PC-3 (cell line): Measurements from ENCODE around the gene SLC30A7. TPM values are rescaled to one million over a fixed set of nuclear protein-coding genes. Genes with fewer than 3 reads are reported as not detected.

ENCODE experiments used
- ATAC-seq: fragments of 200-7000 bp; cut with Tn5 transposase; 2 replicates; pipeline ENCODE4 v1.9.1; 2020; ENCODE audit warnings: mild to moderate bottlenecking, moderate library complexity
- BruUV-seq: library from RNA; stranded (reverse); fragments of 400-500 nt; replicated peaks from 2 replicates; lab custom pipeline; 2021; lab: Mats Ljungman, UMichigan
- CTCF ChIA-PET: fragments of 300-600 bp; sonication (Branson Sonifier 250); formaldehyde crosslinking; loops from one replicate; lab custom pipeline; 2022; ENCODE audit warnings: antibody characterized with exemption; lab: Charles Lee
- POLR2A ChIA-PET: fragments of 300-600 bp; sonication (Branson Sonifier 250); formaldehyde crosslinking; loops from one replicate; lab custom pipeline; 2022; ENCODE audit warnings: antibody characterized with exemption; ENCODE audit not compliant: unreplicated experiment; lab: Charles Lee
- DNase-seq: peaks from one replicate; pipeline ENCODE4 v3.0.0-alpha.2; 2015
- H2AFZ ChIP-seq: fragments of 300-600 bp; sonication (generic); 2 replicates; pipeline ENCODE4 v1.6.0; 2016; ENCODE audit warnings: antibody characterized with exemption, low read length
- H3F3A ChIP-seq: fragments of 300-600 bp; sonication (generic); one replicate; pipeline ENCODE4 v1.6.0; 2017; ENCODE audit warnings: antibody characterized with exemption, low read length, control low read depth, mild to moderate bottlenecking; ENCODE audit not compliant: unreplicated experiment
- H3K27ac ChIP-seq: fragments of 300-600 bp; sonication (generic); 2 replicates; pipeline ENCODE4 v1.5.1; 2016; ENCODE audit warnings: mild to moderate bottlenecking, low read length
- H3K27me3 ChIP-seq: fragments of 300-600 bp; sonication (generic); 2 replicates; pipeline ENCODE4 v1.6.1; 2016; ENCODE audit warnings: low read length, mixed read lengths
- H3K36me3 ChIP-seq: fragments of 300-600 bp; sonication (generic); 2 replicates; pipeline ENCODE4 v1.6.1; 2016; ENCODE audit warnings: low read depth, mixed run types, low read length, mixed read lengths
- H3K4me1 ChIP-seq: fragments of 300-600 bp; sonication (generic); 2 replicates; pipeline ENCODE4 v1.5.1; 2016; ENCODE audit warnings: low read length; ENCODE audit not compliant: insufficient read depth
- H3K4me2 ChIP-seq: fragments of 300-600 bp; sonication (generic); 2 replicates; pipeline ENCODE4 v1.6.0; 2016; ENCODE audit warnings: low read length
- H3K4me3 ChIP-seq: fragments of 300-600 bp; sonication (generic); 2 replicates; pipeline ENCODE4 v1.5.1; 2016; ENCODE audit warnings: mild to moderate bottlenecking, low read length, mixed read lengths
- H3K79me2 ChIP-seq: fragments of 300-600 bp; sonication (generic); 2 replicates; pipeline ENCODE4 v1.6.1; 2017; ENCODE audit warnings: low read length, mixed read lengths
- H3K9ac ChIP-seq: fragments of 300-600 bp; sonication (generic); 2 replicates; pipeline ENCODE4 v1.6.0; 2016; ENCODE audit warnings: mild to moderate bottlenecking, low read length
- H3K9me2 ChIP-seq: fragments of 300-600 bp; sonication (generic); replicated peaks from 2 replicates; pipeline ENCODE4 v1.6.1; 2016; ENCODE audit warnings: mixed run types, low read length, mixed read lengths
- H3K9me3 ChIP-seq: fragments of 300-600 bp; sonication (generic); 2 replicates; pipeline ENCODE4 v1.6.1; 2016; ENCODE audit warnings: low read length, mixed read lengths
- H4K20me1 ChIP-seq: fragments of 300-600 bp; sonication (generic); 2 replicates; pipeline ENCODE4 v1.6.1; 2016; ENCODE audit warnings: low read length, mixed read lengths
- EZH2 ChIP-seq: fragments of 300-600 bp; sonication (generic); IDR thresholded peaks from one replicate; pipeline ENCODE4 v1.6.1; 2017; ENCODE audit warnings: antibody characterized with exemption, mild to moderate bottlenecking, low read length; ENCODE audit not compliant: unreplicated experiment
- EZH2phosphoT487 ChIP-seq: fragments of 300-600 bp; sonication (generic); IDR thresholded peaks from 2 replicates; pipeline ENCODE4 v1.6.1; 2018; ENCODE audit warnings: mild to moderate bottlenecking, antibody characterized with exemption, low read length, borderline replicate concordance
- intact Hi-C: fragments of 100-400 bp; cut with micrococcal nuclease; formaldehyde crosslinking; loops from 2 replicates; pipeline ENCODE4 v1.9.0; 2023
- total RNA-seq: library from RNA; depleted of rRNA; stranded (reverse); fragments of >200 nt; gene quantifications from 2 replicates; pipeline ENCODE4 v1.2.3, GENCODE V29; 2014
- TF ChIP-seq, protein P1 (sequence below): fragments of 300-600 bp; sonication (generic); conservative IDR thresholded peaks from 2 replicates; pipeline ENCODE4 v1.5.1; 2017; ENCODE audit warnings: antibody characterized with exemption, low read depth, mild to moderate bottlenecking, low read length

Gene SLC30A7
- total RNA-seq, 1 experiment from 2014 or later, result 24.0 TPM

DNA sequence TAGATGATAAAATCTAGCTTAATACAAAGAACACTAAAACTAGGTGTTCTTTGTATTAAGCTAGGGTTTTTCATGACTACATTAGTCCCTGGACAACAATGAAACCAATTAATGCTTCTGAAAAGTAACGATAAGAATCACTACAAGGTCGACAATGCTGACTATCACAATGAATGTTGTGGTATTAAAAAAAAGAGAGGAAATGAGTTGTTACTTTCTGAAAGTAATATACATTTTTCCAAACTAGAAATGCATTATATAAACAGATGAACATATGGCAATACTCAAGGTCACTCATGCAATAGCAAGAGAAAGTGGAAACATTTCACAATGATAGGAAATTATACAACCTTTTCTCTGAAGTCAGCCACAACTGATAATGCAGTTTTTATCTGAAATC lies 110.7 kb downstream of the SLC30A7 start:
- Histone ChIP-seq H3K9me2 (no peaks in the 10 kb centered on the region), H3K4me2 (no peak overlapping the region), H3K4me3 (no peak overlapping the region), H3K27ac (no peak overlapping the region), H3K4me1 (peaks cover 18% of the 10 kb centered on the region), H3K79me2 (no peaks in the 10 kb centered on the region), H4K20me1 (no peaks in the 10 kb centered on the region), H3K36me3 (peaks cover 7% of the 10 kb centered on the region; the same call in 1 of the 2 replicates), H3F3A (no peaks in the 10 kb centered on the region), H2AFZ (no peak overlapping the region), H3K9me3 (no peaks in the 10 kb centered on the region), H3K9ac (no peak overlapping the region), H3K27me3 (no peaks in the 10 kb centered on the region)
- intact Hi-C loops, result no loop called here
- CTCF ChIA-PET, result no interaction called here
- ATAC-seq (no peak), DNase-seq (no peak)
- BruUV-seq, result no TSS peak
- TF ChIP-seq, protein P1, sequence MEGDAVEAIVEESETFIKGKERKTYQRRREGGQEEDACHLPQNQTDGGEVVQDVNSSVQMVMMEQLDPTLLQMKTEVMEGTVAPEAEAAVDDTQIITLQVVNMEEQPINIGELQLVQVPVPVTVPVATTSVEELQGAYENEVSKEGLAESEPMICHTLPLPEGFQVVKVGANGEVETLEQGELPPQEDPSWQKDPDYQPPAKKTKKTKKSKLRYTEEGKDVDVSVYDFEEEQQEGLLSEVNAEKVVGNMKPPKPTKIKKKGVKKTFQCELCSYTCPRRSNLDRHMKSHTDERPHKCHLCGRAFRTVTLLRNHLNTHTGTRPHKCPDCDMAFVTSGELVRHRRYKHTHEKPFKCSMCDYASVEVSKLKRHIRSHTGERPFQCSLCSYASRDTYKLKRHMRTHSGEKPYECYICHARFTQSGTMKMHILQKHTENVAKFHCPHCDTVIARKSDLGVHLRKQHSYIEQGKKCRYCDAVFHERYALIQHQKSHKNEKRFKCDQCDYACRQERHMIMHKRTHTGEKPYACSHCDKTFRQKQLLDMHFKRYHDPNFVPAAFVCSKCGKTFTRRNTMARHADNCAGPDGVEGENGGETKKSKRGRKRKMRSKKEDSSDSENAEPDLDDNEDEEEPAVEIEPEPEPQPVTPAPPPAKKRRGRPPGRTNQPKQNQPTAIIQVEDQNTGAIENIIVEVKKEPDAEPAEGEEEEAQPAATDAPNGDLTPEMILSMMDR, result no peak
- TF ChIP-seq EZH2 (no peak), EZH2phosphoT487 (no peak)
- POLR2A ChIA-PET, result no interaction called here

DNA sequence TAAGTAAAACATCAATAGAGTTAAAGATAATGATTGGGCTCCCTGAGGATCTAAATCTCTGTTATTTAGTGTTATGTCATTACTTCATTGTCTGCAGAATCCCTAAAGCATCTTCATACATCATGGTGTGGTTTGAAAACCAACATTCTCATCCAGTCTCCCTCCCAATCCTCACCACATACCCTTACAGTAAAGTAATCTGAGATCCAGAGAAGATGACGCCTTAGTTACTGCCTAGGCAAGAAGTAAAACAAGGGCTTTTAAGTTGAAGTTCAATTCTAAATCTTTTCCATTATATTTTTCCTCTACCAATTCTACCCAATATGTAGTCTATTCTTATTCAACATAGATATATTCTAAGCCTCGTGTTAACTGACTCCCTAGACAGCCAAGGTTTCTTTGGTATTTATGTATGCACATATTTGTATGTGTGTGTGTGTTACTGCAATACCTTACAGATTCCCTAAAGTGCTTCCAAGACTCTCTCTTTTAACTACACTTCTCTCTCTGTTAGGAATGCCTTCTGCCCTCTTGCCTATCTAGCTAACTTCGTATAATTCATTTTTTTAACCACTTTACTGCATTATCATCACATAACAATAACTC lies 112.4 kb downstream of the SLC30A7 start:
- ATAC-seq, result no peak
- Histone ChIP-seq H3K36me3 (peaks cover 16% of the 10 kb centered on the region), H2AFZ (no peak overlapping the region), H3K4me1 (peaks cover 10% of the 10 kb centered on the region; the same call in 1 of the 2 replicates), H3K27ac (no peak overlapping the region), H3K4me2 (no peak overlapping the region), H3K9ac (no peak overlapping the region), H3K9me3 (no peaks in the 10 kb centered on the region), H3K27me3 (no peaks in the 10 kb centered on the region), H4K20me1 (no peaks in the 10 kb centered on the region), H3K4me3 (no peak overlapping the region), H3F3A (no peaks in the 10 kb centered on the region), H3K79me2 (no peaks in the 10 kb centered on the region), H3K9me2 (no peaks in the 10 kb centered on the region)
- POLR2A ChIA-PET, result no interaction called here
- CTCF ChIA-PET, result no interaction called here
- no TSS peak for BruUV-seq
- TF ChIP-seq EZH2 (no peak), EZH2phosphoT487 (no peak)
- TF ChIP-seq, protein P1, result no peak
- intact Hi-C loops, result no loop called here
- DNase-seq, result no peak

DNA sequence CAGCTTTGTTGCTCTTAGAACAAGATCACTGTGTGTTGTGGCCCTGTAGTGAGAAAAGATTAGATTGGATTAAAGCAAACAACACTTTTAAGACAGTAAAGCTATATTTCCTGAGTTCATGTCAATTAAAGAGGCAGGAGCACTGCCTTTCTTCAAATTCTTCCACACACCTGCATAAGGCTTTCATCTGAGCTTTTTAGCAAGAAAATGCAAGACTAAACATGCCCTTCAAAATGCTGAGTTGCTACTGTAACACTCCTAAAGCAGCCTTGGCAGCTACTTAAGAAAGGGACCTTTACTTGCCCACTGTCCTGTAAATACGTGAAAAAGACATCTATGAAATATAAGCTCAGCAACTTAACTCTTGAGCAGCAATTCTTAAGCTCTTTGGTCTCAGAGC lies 117.9 kb downstream of the SLC30A7 start:
- ATAC-seq (no peak), DNase-seq (no peak)
- no peaks in the 10 kb centered on the region for H3K4me1 ChIP-seq
- H3K9me3 ChIP-seq, result no peaks in the 10 kb centered on the region
- H3K4me3 ChIP-seq, result no peak overlapping the region
- no peaks in the 10 kb centered on the region for H3K79me2 ChIP-seq
- no peak overlapping the region for H3K27ac ChIP-seq
- no peak overlapping the region for H2AFZ ChIP-seq
- no peak overlapping the region for H3K4me2 ChIP-seq
- H3F3A ChIP-seq, result no peaks in the 10 kb centered on the region
- no peaks in the 10 kb centered on the region for H4K20me1 ChIP-seq
- TF ChIP-seq EZH2 (no peak), EZH2phosphoT487 (no peak)
- TF ChIP-seq, protein P1, result no peak
- H3K36me3 ChIP-seq, result peaks cover 18% of the 10 kb centered on the region
- intact Hi-C loops, result no loop called here
- CTCF ChIA-PET, result no interaction called here
- no peak overlapping the region for H3K9ac ChIP-seq
- H3K9me2 ChIP-seq, result no peaks in the 10 kb centered on the region
- POLR2A ChIA-PET, result no interaction called here
- BruUV-seq, result no TSS peak
- no peaks in the 10 kb centered on the region for H3K27me3 ChIP-seq
